C4-2B (cell line): ENCODE measurements around the gene FARP2.

ENCODE experiments used
- CTCF ChIP-seq: fragments of 450-650 bp; conservative IDR thresholded peaks from 2 replicates; pipeline ENCODE4 v1.5.1; 2017; ENCODE audit warnings: mild to moderate bottlenecking
- ZFX ChIP-seq: fragments of 450-650 bp; IDR thresholded peaks from 2 replicates; pipeline ENCODE4 v1.6.1; 2017

GRCh38 chr2:241538838-241539615, 182.9 kb downstream of the FARP2 start:
- no peak for TF ChIP-seq CTCF
- TF ChIP-seq ZFX: no peak
